Type B pancreatic cell (in vitro differentiated cells): ENCODE results near the gene ZNF154. TPM values are rescaled to one million over a fixed set of nuclear protein-coding genes. Genes with fewer than 3 reads are reported as not detected.

Source experiments
- DNase-seq: peaks from one replicate; pipeline ENCODE4 v3.0.0; 2021; ENCODE audit warnings: mixed read lengths; ENCODE audit not compliant: unreplicated experiment; ENCODE audit errors: extremely low spot score
- H3K27ac Mint-ChIP-seq: 2 replicates; pipeline ENCODE4 v1.8.0; 2021; ENCODE audit warnings: mild to moderate bottlenecking, mixed read lengths
- H3K27me3 Mint-ChIP-seq: 2 replicates; pipeline ENCODE4 v1.8.0; 2021; ENCODE audit warnings: mixed read lengths
- H3K36me3 Mint-ChIP-seq: 2 replicates; pipeline ENCODE4 v1.8.0; 2021; ENCODE audit warnings: mixed read lengths
- H3K4me1 Mint-ChIP-seq: one replicate; pipeline ENCODE4 v1.8.0; 2021; ENCODE audit warnings: mixed read lengths; ENCODE audit not compliant: unreplicated experiment
- H3K4me3 Mint-ChIP-seq: 2 replicates; pipeline ENCODE4 v1.8.0; 2021; ENCODE audit warnings: mild to moderate bottlenecking, mixed read lengths
- H3K9me3 Mint-ChIP-seq: 2 replicates; pipeline ENCODE4 v1.8.0; 2021; ENCODE audit warnings: mixed read lengths
- CTCF ChIP-seq: fragments of 200-600 bp; sonication (generic); conservative IDR thresholded peaks from 2 replicates; pipeline ENCODE4 v1.5.0; 2021; ENCODE audit warnings: antibody characterized with exemption, mild to moderate bottlenecking
- total RNA-seq: library from RNA; stranded (reverse); gene quantifications from 2 replicates; pipeline ENCODE4 v1.2.1, GENCODE V29; 2021; ENCODE audit warnings: low replicate concordance

The ZNF154 gene
- total RNA-seq, 1 donor from 2014 or later: 15.4 TPM

- no peak overlapping the region for H3K4me3 Mint-ChIP-seq
- TF ChIP-seq CTCF: no peak
- no peak for DNase-seq
- peaks cover 46% of the 10 kb centered on the region for H3K9me3 Mint-ChIP-seq
- peaks cover 74% of the 10 kb centered on the region for H3K36me3 Mint-ChIP-seq
- no peaks in the 10 kb centered on the region for H3K27me3 Mint-ChIP-seq
- H3K4me1 Mint-ChIP-seq: no peaks in the 10 kb centered on the region
- peak overlapping the region; percentile 4 for H3K27ac Mint-ChIP-seq
Measured at GRCh38 chr19:57689750-57690149, 19.3 kb downstream of the ZNF154 start.

GRCh38 chr19:57688011-57688763 is 20.8 kb downstream of the ZNF154 start:
- H3K27me3 Mint-ChIP-seq: no peaks in the 10 kb centered on the region
- no peak for TF ChIP-seq CTCF
- H3K27ac Mint-ChIP-seq: no peak overlapping the region
- H3K9me3 Mint-ChIP-seq: peaks cover 51% of the 10 kb centered on the region
- no peak for DNase-seq
- H3K4me3 Mint-ChIP-seq: no peak overlapping the region
- H3K4me1 Mint-ChIP-seq: peaks cover 6% of the 10 kb centered on the region
- peaks cover 78% of the 10 kb centered on the region for H3K36me3 Mint-ChIP-seq

GRCh38 chr19:57687363-57688010 is 21.5 kb downstream of the ZNF154 start:
- Mint-ChIP-seq H3K9me3 (peaks cover 54% of the 10 kb centered on the region), H3K4me1 (peaks cover 13% of the 10 kb centered on the region), H3K36me3 (peaks cover 79% of the 10 kb centered on the region), H3K27ac (no peak overlapping the region), H3K27me3 (no peaks in the 10 kb centered on the region), H3K4me3 (no peak overlapping the region)
- TF ChIP-seq CTCF: no peak
- DNase-seq: no peak

- no peak for DNase-seq
- Mint-ChIP-seq H3K27ac (no peak overlapping the region), H3K9me3 (peaks cover 57% of the 10 kb centered on the region), H3K4me3 (no peak overlapping the region), H3K4me1 (peaks cover 17% of the 10 kb centered on the region), H3K36me3 (peaks cover 86% of the 10 kb centered on the region), H3K27me3 (no peaks in the 10 kb centered on the region)
- TF ChIP-seq CTCF: no peak
Measured at GRCh38 chr19:57686727-57687126, 22.3 kb downstream of the ZNF154 start.

GRCh38 chr19:57682226-57682766 is 26.7 kb downstream of the ZNF154 start:
- peaks cover 46% of the 10 kb centered on the region for H3K9me3 Mint-ChIP-seq
- H3K27me3 Mint-ChIP-seq: peaks cover 10% of the 10 kb centered on the region
- peaks cover 21% of the 10 kb centered on the region for H3K4me1 Mint-ChIP-seq
- H3K27ac Mint-ChIP-seq: peak overlapping the region; percentile 94
- TF ChIP-seq CTCF: no peak
- H3K36me3 Mint-ChIP-seq: peaks cover 59% of the 10 kb centered on the region
- H3K4me3 Mint-ChIP-seq: peak overlapping the region; percentile 97
- DNase-seq: no peak
